ENCODE results near the gene PIK3R5. TPM values are rescaled to one million over a fixed set of nuclear protein-coding genes. Genes with fewer than 3 reads are reported as not detected.

The PIK3R5 gene
- total RNA-seq, 1 donor from 2014 or later: 0.90 TPM

GRCh38 chr17:8940866-8941471, 24.5 kb downstream of the PIK3R5 start:
- no peak overlapping the region for H3K27ac ChIP-seq
- DNase-seq (ENCODE audit: low spot score): no peak
- no peak overlapping the region for H3K4me3 Mint-ChIP-seq
- no peak overlapping the region for H3K4me2 ChIP-seq
- H3K79me2 ChIP-seq (ENCODE audit: low read depth): no peaks in the 10 kb centered on the region
- H3K27me3 ChIP-seq: no peaks in the 10 kb centered on the region
- H3K9me3 ChIP-seq (ENCODE audit: low read depth): no peaks in the 10 kb centered on the region
- H3K4me1 Mint-ChIP-seq: peaks cover 20% of the 10 kb centered on the region
- H2AFZ ChIP-seq (replicated peaks): no peak overlapping the region
- peaks cover 4% of the 10 kb centered on the region for H3K9me3 Mint-ChIP-seq
- H3K36me3 ChIP-seq: no peaks in the 10 kb centered on the region
- H4K20me1 ChIP-seq (ENCODE audit: low read depth): no peaks in the 10 kb centered on the region
- no peak overlapping the region for H3K9ac ChIP-seq
- TF ChIP-seq, protein P1, sequence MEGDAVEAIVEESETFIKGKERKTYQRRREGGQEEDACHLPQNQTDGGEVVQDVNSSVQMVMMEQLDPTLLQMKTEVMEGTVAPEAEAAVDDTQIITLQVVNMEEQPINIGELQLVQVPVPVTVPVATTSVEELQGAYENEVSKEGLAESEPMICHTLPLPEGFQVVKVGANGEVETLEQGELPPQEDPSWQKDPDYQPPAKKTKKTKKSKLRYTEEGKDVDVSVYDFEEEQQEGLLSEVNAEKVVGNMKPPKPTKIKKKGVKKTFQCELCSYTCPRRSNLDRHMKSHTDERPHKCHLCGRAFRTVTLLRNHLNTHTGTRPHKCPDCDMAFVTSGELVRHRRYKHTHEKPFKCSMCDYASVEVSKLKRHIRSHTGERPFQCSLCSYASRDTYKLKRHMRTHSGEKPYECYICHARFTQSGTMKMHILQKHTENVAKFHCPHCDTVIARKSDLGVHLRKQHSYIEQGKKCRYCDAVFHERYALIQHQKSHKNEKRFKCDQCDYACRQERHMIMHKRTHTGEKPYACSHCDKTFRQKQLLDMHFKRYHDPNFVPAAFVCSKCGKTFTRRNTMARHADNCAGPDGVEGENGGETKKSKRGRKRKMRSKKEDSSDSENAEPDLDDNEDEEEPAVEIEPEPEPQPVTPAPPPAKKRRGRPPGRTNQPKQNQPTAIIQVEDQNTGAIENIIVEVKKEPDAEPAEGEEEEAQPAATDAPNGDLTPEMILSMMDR (IDR thresholded peaks at IDR 0.05): no peak
- TF ChIP-seq EZH2phosphoT487 (IDR thresholded peaks at IDR 0.05) (no peak), EZH2 (IDR thresholded peaks at IDR 0.05) (no peak)
- H3K36me3 Mint-ChIP-seq: no peaks in the 10 kb centered on the region
- H3F3A ChIP-seq (ENCODE audit: low read depth): no peaks in the 10 kb centered on the region
- H3K27ac Mint-ChIP-seq: peak overlapping the region; percentile 76
- no peak overlapping the region for H3K4me3 ChIP-seq
- H3K27me3 Mint-ChIP-seq (ENCODE audit: insufficient read depth, low read depth): peaks cover 4% of the 10 kb centered on the region
- no peaks in the 10 kb centered on the region for H3K4me1 ChIP-seq

- TF ChIP-seq EZH2 (IDR thresholded peaks at IDR 0.05): no peak
- TF ChIP-seq EZH2phosphoT487 (IDR thresholded peaks at IDR 0.05): no peak
- TF ChIP-seq, protein P1 (IDR thresholded peaks at IDR 0.05): no peak
- no peak overlapping the region for H3K4me3 Mint-ChIP-seq
- H3K4me1 ChIP-seq: no peaks in the 10 kb centered on the region
- H3K9ac ChIP-seq: no peak overlapping the region
- no peaks in the 10 kb centered on the region for H3K36me3 Mint-ChIP-seq
- H3F3A ChIP-seq (ENCODE audit: low read depth): no peaks in the 10 kb centered on the region
- H3K27ac ChIP-seq: no peak overlapping the region
- no peaks in the 10 kb centered on the region for H3K36me3 ChIP-seq
- H3K27ac Mint-ChIP-seq: peak overlapping the region; percentile 76
- no peak overlapping the region for H3K4me2 ChIP-seq
- H4K20me1 ChIP-seq (ENCODE audit: low read depth): no peaks in the 10 kb centered on the region
- H3K4me3 ChIP-seq: no peak overlapping the region
- H2AFZ ChIP-seq (replicated peaks): no peak overlapping the region
- H3K79me2 ChIP-seq (ENCODE audit: low read depth): no peaks in the 10 kb centered on the region
- H3K27me3 ChIP-seq: no peaks in the 10 kb centered on the region
- no peaks in the 10 kb centered on the region for H3K9me3 ChIP-seq (ENCODE audit: low read depth)
- no peak for DNase-seq (ENCODE audit: low spot score)
- H3K4me1 Mint-ChIP-seq: peaks cover 20% of the 10 kb centered on the region
- H3K27me3 Mint-ChIP-seq (ENCODE audit: insufficient read depth, low read depth): peaks cover 4% of the 10 kb centered on the region
- peaks cover 4% of the 10 kb centered on the region for H3K9me3 Mint-ChIP-seq
These were observed 25.8 kb downstream of the PIK3R5 start for GRCh38 chr17:8939496-8940334.

- H3K4me2 ChIP-seq: no peak overlapping the region
- H3K9me3 Mint-ChIP-seq: peaks cover 3% of the 10 kb centered on the region
- no peaks in the 10 kb centered on the region for H3K36me3 ChIP-seq
- H3K4me3 Mint-ChIP-seq: no peak overlapping the region
- H3K4me1 ChIP-seq: no peaks in the 10 kb centered on the region
- TF ChIP-seq, protein P1 (IDR thresholded peaks at IDR 0.05): no peak
- TF ChIP-seq EZH2 (IDR thresholded peaks at IDR 0.05): no peak
- no peak for TF ChIP-seq EZH2phosphoT487 (IDR thresholded peaks at IDR 0.05)
- peaks cover 20% of the 10 kb centered on the region for H3K4me1 Mint-ChIP-seq
- no peak overlapping the region for H2AFZ ChIP-seq (replicated peaks)
- no peaks in the 10 kb centered on the region for H3K9me3 ChIP-seq (ENCODE audit: low read depth)
- H3K79me2 ChIP-seq (ENCODE audit: low read depth): no peaks in the 10 kb centered on the region
- no peaks in the 10 kb centered on the region for H3F3A ChIP-seq (ENCODE audit: low read depth)
- H3K4me3 ChIP-seq: no peak overlapping the region
- H3K27ac ChIP-seq: no peak overlapping the region
- H4K20me1 ChIP-seq (ENCODE audit: low read depth): no peaks in the 10 kb centered on the region
- H3K27me3 ChIP-seq: peaks cover 2% of the 10 kb centered on the region
- no peak for DNase-seq (ENCODE audit: low spot score)
- H3K9ac ChIP-seq: no peak overlapping the region
- H3K27ac Mint-ChIP-seq: no peak overlapping the region
- H3K36me3 Mint-ChIP-seq: no peaks in the 10 kb centered on the region
- peaks cover 4% of the 10 kb centered on the region for H3K27me3 Mint-ChIP-seq (ENCODE audit: insufficient read depth, low read depth)
These were observed 26.6 kb downstream of the PIK3R5 start for GRCh38 chr17:8938933-8939332.
